RWPE2 (cell line): ENCODE data around the gene GCSAML.
"Not testable (repeated sequence)": the region's sequence is repeated elsewhere in the genome, so short reads cannot be mapped to it uniquely, and the experiment has no call there.

Experiments used
- ATAC-seq: fragments of 200-7000 bp; cut with Tn5 transposase; 3 replicates; pipeline ENCODE4 v1.9.1; 2021; ENCODE audit warnings: low read depth
- DNase-seq: peaks from one replicate; pipeline ENCODE4 v3.0.0-alpha.2; 2020; ENCODE audit warnings: low spot score
- H3K27ac ChIP-seq: fragments of 450-650 bp; 2 replicates; pipeline ENCODE4 v1.5.1; 2017; ENCODE audit warnings: mild to moderate bottlenecking; ENCODE audit not compliant: poor library complexity, severe bottlenecking
- H3K27me3 ChIP-seq: fragments of 250-450 bp; sonication (Bioruptor Pico); 2 replicates; pipeline ENCODE4 v1.5.1; 2021; ENCODE audit warnings: mild to moderate bottlenecking, moderate library complexity; ENCODE audit not compliant: insufficient read depth, poor library complexity, severe bottlenecking
- H3K36me3 ChIP-seq: fragments of 250-450 bp; sonication (Bioruptor Pico); 2 replicates; pipeline ENCODE4 v1.5.1; 2020; ENCODE audit warnings: low read depth, mild to moderate bottlenecking, moderate library complexity
- H3K4me1 ChIP-seq: fragments of 250-450 bp; sonication (Bioruptor Pico); 2 replicates; pipeline ENCODE4 v1.5.1; 2021; ENCODE audit warnings: mild to moderate bottlenecking, moderate library complexity; ENCODE audit not compliant: insufficient read depth, poor library complexity, severe bottlenecking
- H3K4me3 ChIP-seq: fragments of 250-450 bp; sonication (Bioruptor Pico); 2 replicates; pipeline ENCODE4 v1.5.1; 2021; ENCODE audit warnings: mild to moderate bottlenecking, moderate library complexity; ENCODE audit not compliant: severe bottlenecking
- H3K9me3 ChIP-seq: fragments of 250-450 bp; sonication (Bioruptor Pico); 2 replicates; pipeline ENCODE4 v1.5.1; 2021; ENCODE audit warnings: mild to moderate bottlenecking, moderate library complexity; ENCODE audit not compliant: severe bottlenecking
- TF ChIP-seq, protein P1 (sequence below): fragments of 450-650 bp; IDR thresholded peaks from one replicate; pipeline ENCODE4 v1.5.1; 2017; ENCODE audit warnings: mild to moderate bottlenecking, moderate library complexity; ENCODE audit not compliant: poor library complexity, severe bottlenecking

Gene GCSAML

DNA sequence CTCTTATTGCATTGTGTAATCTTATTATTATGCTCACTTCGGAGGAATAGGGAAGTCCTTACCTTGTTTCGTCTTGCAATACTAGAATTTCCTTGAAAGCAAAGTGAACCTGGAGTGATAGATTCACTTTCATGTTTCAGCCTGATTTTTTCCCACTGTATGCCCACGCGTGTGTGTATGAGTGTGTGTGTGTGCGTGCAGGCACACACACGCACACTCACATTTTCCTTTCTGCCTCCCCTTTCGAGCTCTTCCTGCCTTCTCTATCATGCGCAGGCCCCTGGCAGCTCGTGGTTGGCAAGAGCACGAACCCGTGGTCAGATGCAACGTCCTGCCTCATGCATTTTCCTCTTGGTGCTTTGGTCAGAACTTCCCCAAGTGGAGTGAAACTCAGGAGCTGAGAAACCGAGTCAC, at the start of gene GCSAML:
Gene GCSAML (plus strand): TSS at position 366 of the 414 bp plus-strand sequence. CDS start 58 bp downstream, outside the sequence.
- no peak for ATAC-seq
- Histone ChIP-seq H3K9me3 (no peaks in the 10 kb centered on the region), H3K36me3 (no peaks in the 10 kb centered on the region), H3K4me1 (no peaks in the 10 kb centered on the region), H3K27ac (no peak within 1 kb of the TSS), H3K4me3 (no peak within 1 kb of the TSS), H3K27me3 (no peaks in the 10 kb centered on the region)
- DNase-seq: no peak
- TF ChIP-seq, protein P1, sequence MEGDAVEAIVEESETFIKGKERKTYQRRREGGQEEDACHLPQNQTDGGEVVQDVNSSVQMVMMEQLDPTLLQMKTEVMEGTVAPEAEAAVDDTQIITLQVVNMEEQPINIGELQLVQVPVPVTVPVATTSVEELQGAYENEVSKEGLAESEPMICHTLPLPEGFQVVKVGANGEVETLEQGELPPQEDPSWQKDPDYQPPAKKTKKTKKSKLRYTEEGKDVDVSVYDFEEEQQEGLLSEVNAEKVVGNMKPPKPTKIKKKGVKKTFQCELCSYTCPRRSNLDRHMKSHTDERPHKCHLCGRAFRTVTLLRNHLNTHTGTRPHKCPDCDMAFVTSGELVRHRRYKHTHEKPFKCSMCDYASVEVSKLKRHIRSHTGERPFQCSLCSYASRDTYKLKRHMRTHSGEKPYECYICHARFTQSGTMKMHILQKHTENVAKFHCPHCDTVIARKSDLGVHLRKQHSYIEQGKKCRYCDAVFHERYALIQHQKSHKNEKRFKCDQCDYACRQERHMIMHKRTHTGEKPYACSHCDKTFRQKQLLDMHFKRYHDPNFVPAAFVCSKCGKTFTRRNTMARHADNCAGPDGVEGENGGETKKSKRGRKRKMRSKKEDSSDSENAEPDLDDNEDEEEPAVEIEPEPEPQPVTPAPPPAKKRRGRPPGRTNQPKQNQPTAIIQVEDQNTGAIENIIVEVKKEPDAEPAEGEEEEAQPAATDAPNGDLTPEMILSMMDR: no peak

DNA sequence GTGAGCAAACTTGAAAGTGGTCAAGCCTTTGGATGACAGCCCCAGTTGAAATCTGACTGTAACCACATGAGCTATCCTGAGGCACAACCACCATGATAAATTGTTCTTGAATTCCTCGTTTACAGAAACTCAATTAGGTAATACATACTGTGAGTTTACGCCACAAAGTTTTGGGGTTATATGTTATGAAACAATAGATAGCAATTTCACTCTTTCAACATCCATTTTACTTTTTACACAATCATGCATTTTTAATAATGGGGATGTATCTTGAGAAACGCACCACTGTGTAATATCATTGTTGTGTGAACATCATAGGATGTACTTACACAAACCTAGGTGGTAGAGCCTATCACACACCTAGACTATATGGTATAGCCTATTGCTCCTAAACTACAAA, 48.1 kb upstream of the GCSAML start:
- no peaks in the 10 kb centered on the region for H3K9me3 ChIP-seq
- no peak overlapping the region for H3K4me3 ChIP-seq
- H3K27ac ChIP-seq: no peak overlapping the region
- no peaks in the 10 kb centered on the region for H3K36me3 ChIP-seq
- TF ChIP-seq, protein P1: no peak
- H3K27me3 ChIP-seq: no peaks in the 10 kb centered on the region
- ATAC-seq (no peak), DNase-seq (no peak)
- H3K4me1 ChIP-seq: no peaks in the 10 kb centered on the region

DNA sequence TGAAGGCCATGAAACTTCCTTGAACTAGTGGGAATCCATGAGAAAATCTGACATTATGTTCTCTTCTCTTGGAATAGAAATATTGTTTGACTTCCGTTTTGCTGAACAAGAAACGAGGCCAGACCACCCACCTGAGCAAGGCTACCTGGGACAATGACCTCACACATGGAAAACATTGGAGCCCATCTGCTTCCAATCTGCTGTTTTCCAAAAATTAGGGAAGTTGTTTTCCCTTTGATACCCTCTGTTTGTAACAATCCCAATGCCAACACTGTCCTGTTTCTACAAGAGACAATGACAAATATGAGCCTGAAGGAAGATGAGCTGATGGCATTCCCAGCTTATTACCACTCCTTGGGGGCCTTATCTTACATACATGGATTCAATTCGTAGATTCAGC, 42.1 kb upstream of the GCSAML start:
- no peaks in the 10 kb centered on the region for H3K36me3 ChIP-seq
- no peak for DNase-seq
- TF ChIP-seq, protein P1: no peak
- no peaks in the 10 kb centered on the region for H3K27me3 ChIP-seq
- no peaks in the 10 kb centered on the region for H3K4me1 ChIP-seq
- H3K9me3 ChIP-seq: no peaks in the 10 kb centered on the region
- H3K4me3 ChIP-seq: no peak overlapping the region
- no peak for ATAC-seq
- H3K27ac ChIP-seq: no peak overlapping the region

DNA sequence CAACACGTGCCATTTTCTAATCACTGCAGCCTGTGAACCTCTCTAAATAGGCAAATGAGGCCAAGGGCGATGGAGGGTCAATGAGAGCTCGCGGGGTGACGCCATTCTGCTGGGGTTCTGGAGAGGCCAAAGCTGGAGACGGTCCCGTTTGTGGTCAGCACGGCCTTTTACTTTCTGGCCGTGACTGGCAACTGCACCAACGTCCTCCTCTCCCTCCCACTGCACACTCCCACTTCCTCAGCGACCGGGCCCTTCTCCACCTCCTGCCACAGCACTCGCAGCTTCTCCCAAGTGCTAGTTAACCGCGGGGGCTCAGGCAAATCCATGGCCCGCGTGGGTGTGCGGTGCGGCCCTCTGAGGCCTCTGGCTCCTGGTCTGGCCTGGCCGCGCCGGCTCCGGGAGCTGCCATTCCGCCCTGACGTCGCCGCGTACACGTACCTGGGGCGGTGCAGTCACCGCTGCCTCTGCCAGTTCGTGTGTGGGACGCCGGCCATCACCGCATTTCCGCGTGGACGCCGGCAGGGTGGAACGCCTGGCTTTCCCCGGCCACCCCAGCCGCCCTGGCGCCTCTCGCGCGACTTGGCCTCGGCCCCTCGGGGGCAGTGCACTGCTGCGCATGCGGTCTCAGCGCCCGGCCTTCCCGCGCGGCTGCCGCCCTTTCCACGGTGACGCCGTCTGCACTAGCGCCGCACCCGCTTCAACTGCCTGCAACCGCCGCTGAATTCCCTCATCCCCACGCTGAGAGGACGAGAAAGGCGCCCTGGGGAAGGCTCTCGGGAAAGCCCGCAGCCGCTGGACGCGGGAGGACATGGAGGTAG, 30.9 kb upstream of the GCSAML start:
- no peak overlapping the region for H3K27ac ChIP-seq
- H3K36me3 ChIP-seq: no peaks in the 10 kb centered on the region
- H3K9me3 ChIP-seq: no peaks in the 10 kb centered on the region
- H3K4me3 ChIP-seq: no peak overlapping the region
- TF ChIP-seq, protein P1: no peak
- no peak for ATAC-seq
- H3K4me1 ChIP-seq: no peaks in the 10 kb centered on the region
- no peaks in the 10 kb centered on the region for H3K27me3 ChIP-seq
- DNase-seq: no peak

DNA sequence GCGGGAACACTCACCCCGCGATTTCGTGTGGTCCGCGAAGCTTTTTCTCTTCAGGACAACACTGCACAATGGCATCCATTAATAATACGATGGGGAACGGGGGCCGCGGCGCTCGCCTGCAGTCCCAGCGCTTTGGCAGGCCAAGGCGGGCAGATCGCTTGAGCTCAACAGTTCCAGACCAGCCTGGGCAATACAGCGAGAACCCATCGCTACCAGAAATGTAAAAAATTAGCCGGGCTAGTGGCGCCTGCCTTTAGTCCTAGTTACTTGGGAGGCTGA, 30.4 kb upstream of the GCSAML start:
- no peaks in the 10 kb centered on the region for H3K9me3 ChIP-seq
- H3K4me3 ChIP-seq: no peak overlapping the region
- H3K4me1 ChIP-seq: no peaks in the 10 kb centered on the region
- H3K27ac ChIP-seq: no peak overlapping the region
- H3K36me3 ChIP-seq: no peaks in the 10 kb centered on the region
- TF ChIP-seq, protein P1: no peak
- ATAC-seq (no peak), DNase-seq (no peak)
- H3K27me3 ChIP-seq: no peaks in the 10 kb centered on the region

DNA sequence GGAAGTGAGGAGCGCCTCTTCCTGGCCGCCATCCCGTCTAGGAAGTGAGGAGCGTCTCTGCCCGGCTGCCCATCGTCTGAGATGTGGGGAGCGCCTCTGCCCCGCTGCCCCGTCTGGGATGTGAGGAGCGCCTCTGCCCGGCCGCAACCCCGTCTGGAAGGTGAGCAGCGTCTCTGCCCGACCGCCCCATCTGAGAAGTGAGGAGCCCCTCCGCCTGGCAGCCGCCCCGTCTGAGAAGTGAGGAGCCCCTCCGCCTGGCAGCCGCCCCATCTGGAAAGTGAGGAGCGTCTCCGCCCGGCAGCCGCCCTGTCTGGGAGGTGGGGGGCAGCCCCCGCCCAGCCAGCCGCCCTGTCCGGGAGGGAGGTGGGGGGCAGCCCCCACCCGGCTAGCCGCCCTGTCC, 27.0 kb upstream of the GCSAML start:
- H3K4me1 ChIP-seq, H3K27ac ChIP-seq, H3K27me3 ChIP-seq, DNase-seq, ATAC-seq, H3K9me3 ChIP-seq, H3K4me3 ChIP-seq, H3K36me3 ChIP-seq: not testable (repeated sequence)
